Erythroblast (primary cell): ENCODE data around the gene RPL27.

Source experiments
- GATA1 ChIP-seq: IDR thresholded peaks from 2 replicates; pipeline ENCODE4 v1.6.1; 2011; ENCODE audit warnings: low read depth, mild to moderate bottlenecking, control low read depth, low read length, moderate library complexity
- POLR2A ChIP-seq: IDR thresholded peaks from 2 replicates; pipeline ENCODE4 v1.6.1; 2011; ENCODE audit warnings: mild to moderate bottlenecking, low read length

GRCh38 chr17:42953669-42954068 is 44.5 kb upstream of the RPL27 start:
- TF ChIP-seq POLR2A (no peak), GATA1 (no peak)
